NB4 (cell line): ENCODE measurements around the gene CHCHD3.

Source experiments
- POLR2A ChIP-seq: IDR thresholded peaks from 2 replicates; pipeline ENCODE4 v1.6.1; 2011; ENCODE audit warnings: mild to moderate bottlenecking; ENCODE audit not compliant: insufficient read length; ENCODE audit errors: extremely low read depth
- TF ChIP-seq, protein P1 (sequence below): IDR thresholded peaks from one replicate; pipeline ENCODE4 v1.5.1; 2012; ENCODE audit warnings: low read depth, low read length
- TF ChIP-seq, protein P2 (sequence below): IDR thresholded peaks from 2 replicates; pipeline ENCODE4 v1.6.1; 2011; ENCODE audit warnings: low read depth, low read length

DNA sequence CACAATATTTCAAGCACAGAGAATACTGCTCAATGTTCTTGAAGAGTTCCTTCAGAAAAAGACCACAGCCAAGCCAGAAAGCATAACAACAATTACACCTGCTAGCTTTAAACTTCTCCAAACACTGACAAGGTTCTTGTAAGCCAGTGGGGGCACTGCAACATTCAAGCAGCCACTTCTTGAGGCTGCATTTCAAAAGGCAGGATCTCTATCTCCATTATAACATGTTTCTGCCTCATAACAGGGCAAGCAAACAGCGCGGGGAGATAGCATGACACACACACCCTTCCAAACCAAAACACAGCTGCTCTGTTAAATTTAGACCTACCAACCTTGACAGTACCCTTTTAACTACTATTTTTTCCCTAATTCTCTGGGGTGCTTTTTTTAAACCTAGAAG lies 30.8 kb downstream of the CHCHD3 start:
- no peak for TF ChIP-seq POLR2A
- TF ChIP-seq, protein P1, sequence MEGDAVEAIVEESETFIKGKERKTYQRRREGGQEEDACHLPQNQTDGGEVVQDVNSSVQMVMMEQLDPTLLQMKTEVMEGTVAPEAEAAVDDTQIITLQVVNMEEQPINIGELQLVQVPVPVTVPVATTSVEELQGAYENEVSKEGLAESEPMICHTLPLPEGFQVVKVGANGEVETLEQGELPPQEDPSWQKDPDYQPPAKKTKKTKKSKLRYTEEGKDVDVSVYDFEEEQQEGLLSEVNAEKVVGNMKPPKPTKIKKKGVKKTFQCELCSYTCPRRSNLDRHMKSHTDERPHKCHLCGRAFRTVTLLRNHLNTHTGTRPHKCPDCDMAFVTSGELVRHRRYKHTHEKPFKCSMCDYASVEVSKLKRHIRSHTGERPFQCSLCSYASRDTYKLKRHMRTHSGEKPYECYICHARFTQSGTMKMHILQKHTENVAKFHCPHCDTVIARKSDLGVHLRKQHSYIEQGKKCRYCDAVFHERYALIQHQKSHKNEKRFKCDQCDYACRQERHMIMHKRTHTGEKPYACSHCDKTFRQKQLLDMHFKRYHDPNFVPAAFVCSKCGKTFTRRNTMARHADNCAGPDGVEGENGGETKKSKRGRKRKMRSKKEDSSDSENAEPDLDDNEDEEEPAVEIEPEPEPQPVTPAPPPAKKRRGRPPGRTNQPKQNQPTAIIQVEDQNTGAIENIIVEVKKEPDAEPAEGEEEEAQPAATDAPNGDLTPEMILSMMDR, result peak; percentile 26
- TF ChIP-seq, protein P2, sequence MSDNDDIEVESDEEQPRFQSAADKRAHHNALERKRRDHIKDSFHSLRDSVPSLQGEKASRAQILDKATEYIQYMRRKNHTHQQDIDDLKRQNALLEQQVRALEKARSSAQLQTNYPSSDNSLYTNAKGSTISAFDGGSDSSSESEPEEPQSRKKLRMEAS, result no peak
